Measurements from ENCODE around the gene CD19.

The CD19 gene

GRCh38 chr16:28904828-28905227, 26.9 kb upstream of the CD19 start:
- DNase-seq (ENCODE audit: low read depth, low spot score), result no peak
- no peak overlapping the region for H3K4me3 ChIP-seq (ENCODE audit: low read depth, low read length)
- ChIA-PET POLR2A (no interaction called here), CTCF (no interaction called here)
- TF ChIP-seq CTCF (IDR thresholded peaks at IDR 0.05; ENCODE audit: insufficient read depth, low read length, missing control alignments), result no peak

GRCh38 chr16:28905229-28905754, 26.5 kb upstream of the CD19 start:
- POLR2A ChIA-PET, result no interaction called here
- no peak for DNase-seq (ENCODE audit: low read depth, low spot score)
- no peak overlapping the region for H3K4me3 ChIP-seq (ENCODE audit: low read depth, low read length)
- no peak for TF ChIP-seq CTCF (IDR thresholded peaks at IDR 0.05; ENCODE audit: insufficient read depth, low read length, missing control alignments)
- CTCF ChIA-PET, result no interaction called here

- H3K4me3 ChIP-seq (ENCODE audit: low read depth, low read length), result no peak overlapping the region
- no peak for TF ChIP-seq CTCF (IDR thresholded peaks at IDR 0.05; ENCODE audit: insufficient read depth, low read length, missing control alignments)
- CTCF ChIA-PET, result no interaction called here
- POLR2A ChIA-PET, result no interaction called here
- no peak for DNase-seq (ENCODE audit: low read depth, low spot score)
These were observed 25.9 kb upstream of the CD19 start for GRCh38 chr16:28905800-28906372.

GRCh38 chr16:28910086-28911031, 21.4 kb upstream of the CD19 start:
- CTCF ChIA-PET, result interaction anchor here (1.3 kb wide), 1 partner anchor 35 kb away, joined by 3 read pairs; no protein-coding TSS in a partner anchor

GRCh38 chr16:28912558-28912957, 19.2 kb upstream of the CD19 start:
- no peak for DNase-seq (ENCODE audit: low read depth, low spot score)
- H3K4me3 ChIP-seq (ENCODE audit: low read depth, low read length), result no peak overlapping the region
- CTCF ChIA-PET, result interaction anchor here (0.6 kb wide), 1 partner anchor 22 kb away, joined by 3 read pairs; no protein-coding TSS in a partner anchor
- no peak for TF ChIP-seq CTCF (IDR thresholded peaks at IDR 0.05; ENCODE audit: insufficient read depth, low read length, missing control alignments)
- POLR2A ChIA-PET, result no interaction called here

More at GRCh38 chr16:28910086-28911031, 21.4 kb upstream of the CD19 start:
- no peak for TF ChIP-seq CTCF (IDR thresholded peaks at IDR 0.05; ENCODE audit: insufficient read depth, low read length, missing control alignments)
- POLR2A ChIA-PET, result interaction anchor here (0.7 kb wide), 1 partner anchor 14 kb away, joined by 3 read pairs; no protein-coding TSS in a partner anchor
- no peak overlapping the region for H3K4me3 ChIP-seq (ENCODE audit: low read depth, low read length)
- DNase-seq (ENCODE audit: low read depth, low spot score), result no peak
